ENCODE measurements around the gene DAPK1.

The DAPK1 gene

DNA sequence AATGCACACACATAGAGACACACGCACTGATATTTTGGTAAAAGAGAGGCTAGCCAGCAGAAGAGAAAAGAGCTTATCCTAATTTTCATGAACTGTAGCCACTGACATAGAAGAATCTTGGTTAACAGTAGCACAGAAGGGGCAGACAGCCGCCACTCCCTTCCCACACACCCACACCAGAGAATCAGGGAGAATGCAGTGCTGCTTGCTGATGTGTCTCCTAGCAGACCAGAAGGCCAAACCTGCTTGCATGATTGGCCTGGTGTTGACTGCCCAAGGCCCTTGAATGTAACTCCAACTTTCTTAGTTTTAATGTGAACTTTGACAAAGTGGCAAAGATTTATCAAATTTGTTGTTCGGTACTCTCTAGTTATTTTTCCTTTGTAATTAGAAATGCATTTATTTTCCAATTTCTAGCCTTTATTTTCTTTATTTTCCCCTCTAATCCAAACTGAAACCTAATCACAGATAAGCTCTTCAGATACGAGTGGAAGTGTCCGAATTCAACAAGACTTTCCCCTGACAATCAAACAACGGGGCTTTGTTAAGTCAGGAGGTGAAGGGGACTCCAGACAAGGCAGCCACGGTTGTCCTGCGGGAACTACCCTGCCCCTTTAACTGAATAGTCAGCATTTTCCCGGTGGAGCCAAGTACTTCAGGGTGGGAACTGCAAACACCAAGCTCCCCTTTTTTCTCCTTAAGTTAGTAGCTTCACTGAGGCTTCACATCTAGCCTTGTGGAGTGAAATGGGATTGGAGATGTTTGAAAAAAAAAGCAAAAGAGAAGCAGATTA, 146.3 kb downstream of the DAPK1 start:
- no peak for DNase-seq (ENCODE audit: low spot score)

DNA sequence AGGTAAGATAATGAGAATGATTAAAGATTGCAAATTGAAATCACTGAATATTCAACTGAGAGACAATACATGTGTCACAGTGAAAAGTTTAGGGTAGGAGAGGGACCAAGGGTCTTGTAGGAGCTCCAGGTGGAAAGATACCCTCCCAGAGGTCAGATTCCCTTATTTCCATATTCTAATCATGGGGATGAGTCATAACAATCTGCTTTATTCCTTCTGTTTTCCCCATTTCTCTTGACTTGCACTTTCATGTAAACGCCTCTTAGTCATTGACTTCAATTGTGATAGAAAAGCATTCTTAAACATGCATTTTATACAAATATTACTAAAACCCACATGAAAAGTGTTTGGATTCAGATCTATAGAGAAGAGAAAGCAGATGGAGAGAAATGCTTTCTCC, 147.0 kb downstream of the DAPK1 start:
- no peak for DNase-seq (ENCODE audit: low spot score)

DNA sequence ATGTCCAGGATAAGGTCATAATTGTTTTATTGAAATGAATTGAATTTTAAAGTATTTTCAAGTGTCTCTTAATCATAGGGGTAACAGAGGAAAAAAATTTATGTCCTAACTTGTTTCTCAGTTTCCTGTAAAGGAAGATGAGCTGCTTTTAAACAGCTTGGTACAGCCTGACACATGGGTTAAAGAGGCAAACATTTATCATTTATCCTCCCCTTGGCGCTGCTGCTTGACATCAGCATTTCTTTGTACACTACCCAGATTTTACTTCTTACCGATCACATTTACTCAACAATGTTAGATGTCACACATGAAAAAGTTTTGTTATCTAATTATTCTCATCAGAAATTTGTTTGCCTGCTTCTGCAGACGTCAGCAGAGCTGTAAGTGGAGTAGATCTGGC, 148.9 kb downstream of the DAPK1 start:
- no peak for DNase-seq (ENCODE audit: low spot score)

GRCh38 chr9:87647114-87647513, 149.4 kb downstream of the DAPK1 start:
- DNase-seq (ENCODE audit: low spot score) = no peak

DNA sequence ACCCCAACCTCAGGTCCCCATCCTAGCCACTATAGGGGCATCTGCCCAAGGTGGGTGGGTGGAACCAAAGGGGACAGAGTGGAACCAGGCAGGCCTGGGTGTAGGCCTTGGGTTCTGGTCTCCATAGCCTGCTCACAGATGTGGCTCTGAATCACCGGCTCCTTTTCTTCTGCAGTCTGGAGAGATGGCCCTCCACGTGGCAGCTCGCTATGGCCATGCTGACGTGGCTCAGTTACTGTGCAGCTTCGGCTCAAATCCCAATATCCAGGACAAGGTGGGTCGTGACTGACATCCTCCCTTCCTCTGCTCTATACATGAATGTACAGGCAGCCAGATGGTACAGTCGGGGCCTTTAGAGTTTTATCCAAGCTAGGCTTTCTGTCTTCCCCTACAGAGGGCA, 150.9 kb downstream of the DAPK1 start:
- no peak for DNase-seq (ENCODE audit: low spot score)

DNA sequence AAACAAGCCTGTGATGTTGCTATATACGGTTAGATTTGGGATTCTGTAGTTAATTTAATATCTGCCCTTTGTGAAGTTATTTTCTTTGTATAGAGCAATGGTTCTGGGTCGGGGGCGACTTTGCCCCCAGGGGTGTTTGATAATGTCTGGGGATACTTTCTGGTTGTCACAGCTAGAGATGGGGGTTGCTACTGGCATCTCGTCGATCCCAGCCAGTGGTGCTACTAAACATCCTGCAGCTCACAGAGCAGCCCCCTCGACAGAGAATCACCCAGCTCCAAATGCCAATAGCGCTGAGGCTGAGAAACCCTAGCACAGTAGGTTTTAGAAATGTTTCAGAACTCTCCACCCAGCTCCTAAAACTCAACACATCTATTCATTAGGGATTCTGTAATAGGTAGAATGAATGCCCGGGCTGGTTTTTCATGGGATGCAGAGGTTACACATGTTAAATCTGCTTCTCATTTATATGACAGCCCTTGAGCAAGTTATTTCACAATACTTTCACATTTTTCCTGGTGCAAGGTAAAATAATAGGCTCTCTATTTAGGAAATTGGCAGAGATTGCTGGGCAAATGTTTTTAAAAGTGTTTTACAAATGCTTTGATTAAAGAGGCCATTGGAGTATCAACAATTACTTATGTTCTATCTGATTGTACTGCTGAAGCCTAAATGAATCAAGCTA, 153.1 kb downstream of the DAPK1 start:
- no peak for DNase-seq (ENCODE audit: low spot score)

DNA sequence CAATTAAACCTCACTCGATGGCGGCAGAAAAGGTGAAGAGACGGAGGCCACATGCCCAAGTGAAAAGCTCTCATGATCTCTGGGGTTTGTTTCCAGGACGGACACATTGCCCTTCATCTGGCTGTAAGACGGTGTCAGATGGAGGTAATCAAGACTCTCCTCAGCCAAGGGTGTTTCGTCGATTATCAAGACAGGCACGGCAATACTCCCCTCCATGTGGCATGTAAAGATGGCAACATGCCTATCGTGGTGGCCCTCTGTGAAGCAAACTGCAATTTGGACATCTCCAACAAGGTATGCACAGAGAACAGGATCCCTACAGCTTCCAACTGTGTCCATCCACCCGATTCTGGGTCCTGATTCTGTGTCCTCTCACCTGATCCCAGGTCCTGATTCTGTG, 153.8 kb downstream of the DAPK1 start:
- no peak for DNase-seq (ENCODE audit: low spot score)

DNA sequence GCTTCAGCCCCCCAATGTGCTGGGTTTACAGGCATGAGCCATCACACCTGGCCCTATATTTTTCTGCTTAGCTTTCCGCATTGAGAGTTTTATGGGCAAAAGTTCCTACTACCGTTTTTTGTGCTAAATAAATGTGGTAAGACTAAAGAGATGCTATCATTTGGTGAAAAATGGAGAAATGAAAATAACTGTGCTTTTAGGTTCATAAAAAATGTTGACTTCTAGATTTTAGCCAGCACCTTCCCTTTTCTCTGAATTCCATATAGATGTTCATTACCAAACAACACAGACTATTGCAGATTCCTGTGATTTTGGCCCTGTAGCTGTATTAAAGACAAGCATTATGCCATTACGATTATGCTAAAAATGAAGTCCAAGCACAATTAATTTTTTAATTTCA, 156.3 kb downstream of the DAPK1 start:
- no peak for DNase-seq (ENCODE audit: low spot score)

GRCh38 chr9:87655731-87656130, 158.1 kb downstream of the DAPK1 start:
- no peak for DNase-seq (ENCODE audit: low spot score)

- no peak for DNase-seq (ENCODE audit: low spot score)
These were observed 158.8 kb downstream of the DAPK1 start for GRCh38 chr9:87656485-87656884.

DNA sequence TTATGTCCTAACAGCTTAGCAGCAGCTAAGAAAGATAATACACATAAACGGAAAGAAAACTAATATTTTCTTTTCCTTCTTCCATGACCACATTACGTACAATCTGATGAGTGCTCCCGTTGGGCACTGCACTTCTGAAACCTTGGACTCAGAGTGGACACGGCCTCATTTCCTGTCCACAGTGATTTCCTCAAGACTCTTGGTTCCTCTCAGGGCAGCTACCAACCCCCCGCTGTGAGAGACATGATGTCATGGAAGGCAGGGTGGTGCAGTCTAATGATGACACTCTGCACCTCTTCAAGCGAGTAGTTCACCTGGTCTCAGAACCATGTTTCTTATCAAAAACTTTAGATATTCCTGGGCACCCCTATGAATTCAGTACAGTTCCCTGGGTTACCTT, 159.5 kb downstream of the DAPK1 start:
- no peak for DNase-seq (ENCODE audit: low spot score)

DNA sequence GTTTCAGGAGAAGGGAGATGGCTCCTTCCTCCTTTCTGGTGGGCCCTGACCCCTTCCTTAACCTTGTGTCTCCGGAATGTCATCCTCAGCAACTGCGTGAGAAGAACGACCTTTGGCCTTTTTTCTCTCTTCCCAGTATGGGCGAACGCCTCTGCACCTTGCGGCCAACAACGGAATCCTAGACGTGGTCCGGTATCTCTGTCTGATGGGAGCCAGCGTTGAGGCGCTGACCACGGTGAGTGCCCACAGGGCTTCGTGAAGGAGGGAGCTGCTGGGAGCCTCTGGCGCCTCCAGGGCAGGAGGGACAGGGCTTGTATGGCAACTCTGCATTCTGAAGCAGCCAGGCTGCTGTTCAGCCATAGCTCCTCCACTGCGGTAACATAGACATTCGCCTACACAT, 160.2 kb downstream of the DAPK1 start:
- no peak for DNase-seq (ENCODE audit: low spot score)

DNA sequence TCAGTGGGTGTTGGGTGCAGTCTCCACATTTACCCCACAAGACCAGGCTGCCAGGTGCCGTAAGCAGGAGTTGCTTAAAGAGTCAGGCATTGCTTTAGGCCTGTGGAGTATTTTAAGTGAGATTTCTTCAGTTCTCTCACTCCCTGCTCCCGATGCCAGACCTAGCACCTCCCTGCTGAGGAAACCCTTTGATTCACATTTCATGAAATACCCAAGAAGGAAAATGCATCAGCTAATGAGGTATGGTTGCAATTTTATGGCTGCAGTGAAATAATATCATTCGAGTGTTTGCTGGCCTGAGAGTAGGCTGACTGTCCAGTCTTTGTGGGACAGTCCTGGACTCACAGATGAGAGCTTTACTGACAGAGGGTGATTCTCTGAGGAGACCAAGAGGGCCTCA, 160.8 kb downstream of the DAPK1 start:
- DNase-seq (ENCODE audit: low spot score) = no peak

DNA sequence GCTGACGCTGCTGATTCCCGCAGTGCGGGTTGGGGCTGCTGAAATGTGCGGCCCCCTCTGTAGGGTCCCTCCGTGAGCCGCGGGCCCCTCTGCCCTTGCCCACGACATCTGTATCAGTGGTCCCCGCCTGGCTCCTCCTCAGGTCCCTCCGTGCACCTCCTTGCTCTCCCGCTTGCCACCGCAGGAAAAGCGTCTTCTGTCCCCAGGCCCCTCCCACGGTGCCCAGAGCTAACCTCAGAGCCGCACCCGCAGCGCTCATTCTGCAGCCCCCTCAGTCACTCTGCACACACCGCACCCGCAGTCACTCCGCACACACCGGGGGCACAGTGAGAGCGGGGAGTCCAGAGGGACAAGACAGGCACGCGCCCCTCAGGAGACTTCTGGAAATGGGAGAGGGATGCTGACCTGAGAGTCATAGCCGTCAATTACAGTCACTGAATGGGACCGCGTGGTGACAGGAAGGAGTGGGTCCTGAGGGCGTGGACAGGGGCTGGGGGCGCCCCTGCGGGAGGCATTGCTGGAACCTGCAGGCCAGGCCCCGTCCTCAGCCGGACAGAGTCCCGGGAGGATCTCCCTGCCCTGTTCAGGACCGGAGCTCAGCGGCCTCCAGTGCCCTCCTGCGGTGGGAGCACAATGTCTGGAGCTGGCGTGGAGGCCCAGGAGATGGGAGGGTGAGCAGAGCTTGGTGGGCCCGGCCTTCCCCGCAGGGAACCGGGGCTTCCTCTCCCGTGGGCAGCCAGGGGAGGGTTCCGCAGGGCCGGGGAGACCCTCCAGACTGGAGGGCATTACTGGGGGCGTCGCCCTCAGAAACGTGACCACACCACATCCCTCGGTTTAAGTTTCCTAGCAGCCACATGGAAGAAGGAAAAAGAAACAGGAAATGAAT, 162.1 kb downstream of the DAPK1 start:
- DNase-seq (ENCODE audit: low spot score) = no peak

DNA sequence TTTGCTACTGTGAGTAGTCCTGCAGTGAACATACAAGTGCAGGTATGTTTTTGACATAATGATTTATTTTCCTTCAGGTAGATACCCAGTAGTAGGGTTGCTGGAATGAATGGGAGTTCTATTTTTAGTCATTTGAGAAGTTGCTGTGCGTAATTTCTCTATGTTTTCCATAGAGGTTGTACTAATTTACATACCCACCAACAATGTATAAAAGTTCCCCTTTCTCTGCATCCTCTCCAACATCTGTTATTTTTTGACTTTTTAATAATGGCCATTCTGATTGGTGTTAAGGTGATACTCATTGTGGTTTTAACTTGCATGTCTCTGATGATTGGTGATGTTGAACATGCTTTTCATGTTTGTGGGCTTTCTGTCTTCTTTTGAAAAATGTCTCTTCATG, 163.6 kb downstream of the DAPK1 start:
- DNase-seq (ENCODE audit: low spot score) = no peak

- peak; percentile 42 for DNase-seq (ENCODE audit: low spot score)
These were observed 165.3 kb downstream of the DAPK1 start for GRCh38 chr9:87662808-87663528.

DNA sequence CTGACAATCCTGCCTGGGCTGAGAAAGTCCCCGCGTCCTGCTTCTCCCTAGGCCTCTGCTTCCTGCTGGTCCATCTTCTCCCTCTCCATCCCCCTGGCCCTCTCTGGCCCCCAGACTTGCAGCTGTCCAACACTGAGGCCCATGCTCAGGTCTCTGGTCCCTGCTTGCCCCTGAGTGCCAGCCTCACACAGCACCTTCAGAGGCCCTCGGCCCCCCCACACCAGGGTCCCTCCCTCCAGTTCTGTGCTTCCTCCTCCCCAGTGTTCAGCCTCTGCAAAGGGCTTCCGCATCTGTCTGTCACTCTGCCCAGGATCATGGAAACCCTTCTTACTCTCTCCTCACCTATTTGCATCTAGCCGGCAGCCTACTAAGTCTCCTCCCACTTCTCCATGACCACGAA, 165.9 kb downstream of the DAPK1 start:
- no peak for DNase-seq (ENCODE audit: low spot score)

DNA sequence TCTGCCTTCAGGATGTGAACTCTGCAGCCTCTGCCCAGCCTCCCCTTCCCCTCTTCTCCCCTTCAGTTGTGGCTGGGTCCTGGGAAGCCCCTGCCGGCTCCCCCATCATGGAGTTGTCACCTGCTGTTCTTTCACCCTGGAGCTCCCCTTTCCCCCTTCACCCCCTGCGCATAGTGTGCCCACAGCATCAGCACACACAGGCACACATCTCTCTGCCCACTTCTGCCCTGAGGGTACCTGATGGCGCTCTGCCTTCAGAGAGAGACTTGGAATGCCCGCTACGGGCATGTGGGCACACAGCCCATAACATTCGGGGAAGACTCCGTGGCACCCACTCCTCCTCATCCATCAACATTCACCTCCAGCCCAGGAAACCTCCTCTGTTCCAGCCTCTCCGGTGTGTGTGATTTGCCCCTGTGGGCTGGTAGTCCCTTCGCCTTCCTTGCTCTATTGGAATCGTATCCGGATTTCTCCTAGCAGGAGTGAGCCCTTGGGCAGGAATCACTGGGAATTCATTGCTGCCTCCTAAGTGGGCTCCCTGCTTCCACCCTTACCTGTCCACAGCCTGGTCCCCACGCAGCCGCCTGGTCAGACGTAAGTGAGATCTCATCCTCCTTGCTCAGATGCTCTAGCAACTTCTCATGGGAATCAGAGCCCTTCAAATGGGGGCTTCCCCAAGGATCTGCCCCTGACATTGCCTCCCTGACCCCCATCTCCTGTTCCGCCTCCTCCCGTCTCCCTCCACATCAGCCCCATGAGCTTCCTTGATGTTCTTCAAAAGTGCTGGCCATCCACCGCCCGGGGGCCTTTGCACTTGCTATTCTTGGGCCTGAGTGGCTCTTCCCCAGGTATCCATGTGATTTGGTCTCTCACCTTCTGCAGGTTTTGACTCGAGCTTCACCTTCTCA, 166.7 kb downstream of the DAPK1 start:
- no peak for DNase-seq (ENCODE audit: low spot score)

- no peak for DNase-seq (ENCODE audit: low spot score)
These were observed 167.8 kb downstream of the DAPK1 start for GRCh38 chr9:87665505-87665904.

GRCh38 chr9:87667164-87667738, 169.6 kb downstream of the DAPK1 start:
- DNase-seq (ENCODE audit: low spot score) = peak; percentile 21

GRCh38 chr9:87668222-87668621, 170.6 kb downstream of the DAPK1 start:
- DNase-seq (ENCODE audit: low spot score) = no peak

Measured in cerebellar cortex (tissue), 1 donor.